HCT116 (cell line): Measurements from ENCODE around the gene RNU1-2.
"Not testable (repeated sequence)": the region's sequence is repeated elsewhere in the genome, so short reads cannot be mapped to it uniquely, and the experiment has no call there.

ENCODE experiments used
- CTCF ChIP-seq, 3 experiments: fragments of 200-600 bp in 1 of 3; sonication (generic) in 1 of 3; IDR thresholded peaks in 2 of 3; conservative IDR thresholded peaks in 1 of 3; 2 replicates each; pipeline ENCODE4 v1.5.1; 2012 to 2017; ENCODE audit warnings: low read depth in 2 of 3, low read length in 2 of 3, antibody characterized with exemption in 1 of 3, borderline replicate concordance in 1 of 3, control low read depth in 1 of 3, mild to moderate bottlenecking in 1 of 3, mixed read lengths in 1 of 3, mixed run types in 1 of 3, moderate library complexity in 1 of 3; ENCODE audit not compliant: insufficient read depth in 1 of 3
- ELF1 ChIP-seq: IDR thresholded peaks from 2 replicates; pipeline ENCODE4 v1.6.1; 2012; ENCODE audit warnings: low read depth, borderline replicate concordance
- EZH2 ChIP-seq: fragments of 200-600 bp; sonication (generic); IDR thresholded peaks from 2 replicates; pipeline ENCODE4 v1.6.1; 2017; ENCODE audit warnings: antibody characterized with exemption, mixed run types
- JUND ChIP-seq: IDR thresholded peaks from 2 replicates; pipeline ENCODE4 v1.6.1; 2012
- MAX ChIP-seq: IDR thresholded peaks from 2 replicates; pipeline ENCODE4 v1.6.1; 2012
- POLR2A ChIP-seq: IDR thresholded peaks from 2 replicates; pipeline ENCODE4 v1.7.0; 2011; ENCODE audit warnings: borderline replicate concordance; ENCODE audit not compliant: insufficient read depth, insufficient read length; ENCODE audit errors: extremely low read depth
- SIN3A ChIP-seq: IDR thresholded peaks from 2 replicates; pipeline ENCODE4 v1.6.1; 2012; ENCODE audit warnings: low read depth
- ZNF274 ChIP-seq: fragments of 200-500 bp; sonication (Bioruptor generic); IDR thresholded peaks from 2 replicates; pipeline ENCODE4 v1.6.1; 2014; ENCODE audit warnings: mild to moderate bottlenecking, low read depth, low read length, inconsistent platforms

- not testable (repeated sequence) for TF ChIP-seq SIN3A; CTCF (IDR thresholded peaks at IDR 0.05 in 2 of 3, conservative IDR thresholded peaks at IDR 0.05 in 1 of 3; ENCODE audit: borderline replicate concordance in 1 of 3, insufficient read depth in 1 of 3, low read depth in 2 of 3, low read length in 2 of 3); ZNF274; POLR2A; MAX; JUND; EZH2; ELF1
Observed at GRCh38 chr1:16895233-16895597, 565 bp upstream of the RNU1-2 start.
